CD4-positive, alpha-beta T cell treated with Interleukin-6 at 100 ng/mL for 8 hours (primary cell): ENCODE measurements around the gene MOAP1.
"Not testable (repeated sequence)": the region's sequence is repeated elsewhere in the genome, so short reads cannot be mapped to it uniquely, and the experiment has no call there.

Experiments
- DNase-seq: peaks from one replicate; pipeline ENCODE4 v3.0.0-alpha.2; 2020; ENCODE audit warnings: mixed read lengths, low spot score

Gene MOAP1

GRCh38 chr14:93142854-93143652 lies 41.6 kb downstream of the MOAP1 start:
- DNase-seq, result no peak

GRCh38 chr14:93137864-93138263 lies 46.8 kb downstream of the MOAP1 start:
- no peak for DNase-seq

GRCh38 chr14:93136508-93136907 lies 48.2 kb downstream of the MOAP1 start:
- not testable (repeated sequence) for DNase-seq

- DNase-seq, result no peak
Measured at GRCh38 chr14:93136009-93136408, 48.7 kb downstream of the MOAP1 start.

GRCh38 chr14:93135399-93135798 lies 49.3 kb downstream of the MOAP1 start:
- DNase-seq, result no peak

GRCh38 chr14:93133464-93133863 lies 51.2 kb downstream of the MOAP1 start:
- no peak for DNase-seq

- no peak for DNase-seq
Measured at GRCh38 chr14:93132472-93133065, 52.1 kb downstream of the MOAP1 start.
